ENCODE results near the gene SUN1. TPM values are rescaled to one million over a fixed set of nuclear protein-coding genes. Genes with fewer than 3 reads are reported as not detected.

The SUN1 gene
- total and polyA plus RNA-seq, 10 of the 15 experiments (the other 5 are each of a cell fraction or from before 2014, with no cell fraction given): 27.8 to 107 (median 65.8) TPM

- no TSS peak for BruUV-seq (replicated peaks)
- H3K36me3 ChIP-seq (ENCODE audit: control insufficient read depth in 2 of 2, insufficient read depth in 2 of 2, low read length in 1 of 2): peaks cover 4 to 13% of the 10 kb centered on the region in 2 experiments; a peak in 3 of 4 replicates
- ATAC-seq (no peak), FAIRE-seq (no peak), DNase-seq (ENCODE audit: low read depth, low spot score) (no peak)
- H3K4me3 ChIP-seq: no peak overlapping the region
- H4K20me1 ChIP-seq (ENCODE audit: control insufficient read depth, insufficient read depth): no peaks in the 10 kb centered on the region; the same call in 1 of the 2 replicates
- H3K27ac ChIP-seq (ENCODE audit: control insufficient read depth, insufficient read depth): no peak overlapping the region
- ChIA-PET RAD21 (ENCODE audit: unreplicated experiment) (no interaction called here), CTCF (no interaction called here), POLR2A (interaction anchor here (0.6 kb wide), 1 partner anchor 364 kb away, joined by 4 read pairs; no protein-coding TSS in a partner anchor), SMC1A (ENCODE audit: uncharacterized antibody, unreplicated experiment) (no interaction called here)
- no peak overlapping the region for H2AFZ ChIP-seq (ENCODE audit: control insufficient read depth, low read depth, low read length)
- no peaks in the 10 kb centered on the region for H3K9me3 ChIP-seq (replicated peaks; ENCODE audit: control insufficient read depth, insufficient read depth, low read length)
- 93% methylated on average over 12 of the region's 12 CpGs for WGBS (ENCODE audit: insufficient coverage, insufficient replicate concordance, low lambda C conversion rate, missing lambda C conversion rate)
- intact Hi-C loops (cut with micrococcal nuclease; ENCODE audit: unreplicated experiment) (no loop called here), in situ Hi-C loops (cut with MboI) (no loop called here)
- H3K79me2 ChIP-seq (ENCODE audit: control insufficient read depth, insufficient read depth, low read length): peaks cover 41% of the 10 kb centered on the region
- peaks cover 25% of the 10 kb centered on the region for H3K4me1 ChIP-seq (ENCODE audit: control insufficient read depth, insufficient read depth, low read length)
- no peak overlapping the region for H3K9ac ChIP-seq (ENCODE audit: control insufficient read depth, insufficient read depth, low read length)
- no peak overlapping the region for H3K4me2 ChIP-seq (ENCODE audit: control insufficient read depth, insufficient read depth)
- H3K27me3 ChIP-seq (replicated peaks in 1 of 2; ENCODE audit: control insufficient read depth in 2 of 2, insufficient read depth in 2 of 2, low read length in 1 of 2): no peaks in the 10 kb centered on the region
- TF ChIP-seq, protein P1, sequence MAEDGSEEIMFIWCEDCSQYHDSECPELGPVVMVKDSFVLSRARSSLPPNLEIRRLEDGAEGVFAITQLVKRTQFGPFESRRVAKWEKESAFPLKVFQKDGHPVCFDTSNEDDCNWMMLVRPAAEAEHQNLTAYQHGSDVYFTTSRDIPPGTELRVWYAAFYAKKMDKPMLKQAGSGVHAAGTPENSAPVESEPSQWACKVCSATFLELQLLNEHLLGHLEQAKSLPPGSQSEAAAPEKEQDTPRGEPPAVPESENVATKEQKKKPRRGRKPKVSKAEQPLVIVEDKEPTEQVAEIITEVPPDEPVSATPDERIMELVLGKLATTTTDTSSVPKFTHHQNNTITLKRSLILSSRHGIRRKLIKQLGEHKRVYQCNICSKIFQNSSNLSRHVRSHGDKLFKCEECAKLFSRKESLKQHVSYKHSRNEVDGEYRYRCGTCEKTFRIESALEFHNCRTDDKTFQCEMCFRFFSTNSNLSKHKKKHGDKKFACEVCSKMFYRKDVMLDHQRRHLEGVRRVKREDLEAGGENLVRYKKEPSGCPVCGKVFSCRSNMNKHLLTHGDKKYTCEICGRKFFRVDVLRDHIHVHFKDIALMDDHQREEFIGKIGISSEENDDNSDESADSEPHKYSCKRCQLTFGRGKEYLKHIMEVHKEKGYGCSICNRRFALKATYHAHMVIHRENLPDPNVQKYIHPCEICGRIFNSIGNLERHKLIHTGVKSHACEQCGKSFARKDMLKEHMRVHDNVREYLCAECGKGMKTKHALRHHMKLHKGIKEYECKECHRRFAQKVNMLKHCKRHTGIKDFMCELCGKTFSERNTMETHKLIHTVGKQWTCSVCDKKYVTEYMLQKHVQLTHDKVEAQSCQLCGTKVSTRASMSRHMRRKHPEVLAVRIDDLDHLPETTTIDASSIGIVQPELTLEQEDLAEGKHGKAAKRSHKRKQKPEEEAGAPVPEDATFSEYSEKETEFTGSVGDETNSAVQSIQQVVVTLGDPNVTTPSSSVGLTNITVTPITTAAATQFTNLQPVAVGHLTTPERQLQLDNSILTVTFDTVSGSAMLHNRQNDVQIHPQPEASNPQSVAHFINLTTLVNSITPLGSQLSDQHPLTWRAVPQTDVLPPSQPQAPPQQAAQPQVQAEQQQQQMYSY (CRISPR knock-in tag; IDR thresholded peaks at IDR 0.05): no peak
- TF ChIP-seq TBL1XR1 (IDR thresholded peaks at IDR 0.05; ENCODE audit: low read depth, low read length) (no peak), NFXL1 (IDR thresholded peaks at IDR 0.05; ENCODE audit: borderline replicate concordance) (no peak), FOS (IDR thresholded peaks at IDR 0.05; ENCODE audit: borderline replicate concordance, extremely low read depth, insufficient read length) (no peak), CBFB (IDR thresholded peaks at IDR 0.05; ENCODE audit: low read depth) (no peak), SMC3 (IDR thresholded peaks at IDR 0.05; ENCODE audit: borderline replicate concordance, low read length) (no peak), MXI1 (IDR thresholded peaks at IDR 0.05; ENCODE audit: low read depth, low read length) (no peak), GATAD2B (conservative IDR thresholded peaks at IDR 0.05; ENCODE audit: low read depth) (no peak), SRF (IDR thresholded peaks at IDR 0.05; ENCODE audit: low read depth in 2 of 2, low read length in 2 of 2) (no peak), YBX1 (IDR thresholded peaks at IDR 0.05) (no peak)
- TF ChIP-seq, protein P2, sequence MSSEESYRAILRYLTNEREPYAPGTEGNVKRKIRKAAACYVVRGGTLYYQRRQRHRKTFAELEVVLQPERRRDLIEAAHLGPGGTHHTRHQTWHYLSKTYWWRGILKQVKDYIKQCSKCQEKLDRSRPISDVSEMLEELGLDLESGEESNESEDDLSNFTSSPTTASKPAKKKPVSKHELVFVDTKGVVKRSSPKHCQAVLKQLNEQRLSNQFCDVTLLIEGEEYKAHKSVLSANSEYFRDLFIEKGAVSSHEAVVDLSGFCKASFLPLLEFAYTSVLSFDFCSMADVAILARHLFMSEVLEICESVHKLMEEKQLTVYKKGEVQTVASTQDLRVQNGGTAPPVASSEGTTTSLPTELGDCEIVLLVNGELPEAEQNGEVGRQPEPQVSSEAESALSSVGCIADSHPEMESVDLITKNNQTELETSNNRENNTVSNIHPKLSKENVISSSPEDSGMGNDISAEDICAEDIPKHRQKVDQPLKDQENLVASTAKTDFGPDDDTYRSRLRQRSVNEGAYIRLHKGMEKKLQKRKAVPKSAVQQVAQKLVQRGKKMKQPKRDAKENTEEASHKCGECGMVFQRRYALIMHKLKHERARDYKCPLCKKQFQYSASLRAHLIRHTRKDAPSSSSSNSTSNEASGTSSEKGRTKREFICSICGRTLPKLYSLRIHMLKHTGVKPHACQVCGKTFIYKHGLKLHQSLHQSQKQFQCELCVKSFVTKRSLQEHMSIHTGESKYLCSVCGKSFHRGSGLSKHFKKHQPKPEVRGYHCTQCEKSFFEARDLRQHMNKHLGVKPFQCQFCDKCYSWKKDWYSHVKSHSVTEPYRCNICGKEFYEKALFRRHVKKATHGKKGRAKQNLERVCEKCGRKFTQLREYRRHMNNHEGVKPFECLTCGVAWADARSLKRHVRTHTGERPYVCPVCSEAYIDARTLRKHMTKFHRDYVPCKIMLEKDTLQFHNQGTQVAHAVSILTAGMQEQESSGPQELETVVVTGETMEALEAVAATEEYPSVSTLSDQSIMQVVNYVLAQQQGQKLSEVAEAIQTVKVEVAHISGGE (CRISPR knock-in tag; IDR thresholded peaks at IDR 0.05): no peak
- TF ChIP-seq, protein P3, sequence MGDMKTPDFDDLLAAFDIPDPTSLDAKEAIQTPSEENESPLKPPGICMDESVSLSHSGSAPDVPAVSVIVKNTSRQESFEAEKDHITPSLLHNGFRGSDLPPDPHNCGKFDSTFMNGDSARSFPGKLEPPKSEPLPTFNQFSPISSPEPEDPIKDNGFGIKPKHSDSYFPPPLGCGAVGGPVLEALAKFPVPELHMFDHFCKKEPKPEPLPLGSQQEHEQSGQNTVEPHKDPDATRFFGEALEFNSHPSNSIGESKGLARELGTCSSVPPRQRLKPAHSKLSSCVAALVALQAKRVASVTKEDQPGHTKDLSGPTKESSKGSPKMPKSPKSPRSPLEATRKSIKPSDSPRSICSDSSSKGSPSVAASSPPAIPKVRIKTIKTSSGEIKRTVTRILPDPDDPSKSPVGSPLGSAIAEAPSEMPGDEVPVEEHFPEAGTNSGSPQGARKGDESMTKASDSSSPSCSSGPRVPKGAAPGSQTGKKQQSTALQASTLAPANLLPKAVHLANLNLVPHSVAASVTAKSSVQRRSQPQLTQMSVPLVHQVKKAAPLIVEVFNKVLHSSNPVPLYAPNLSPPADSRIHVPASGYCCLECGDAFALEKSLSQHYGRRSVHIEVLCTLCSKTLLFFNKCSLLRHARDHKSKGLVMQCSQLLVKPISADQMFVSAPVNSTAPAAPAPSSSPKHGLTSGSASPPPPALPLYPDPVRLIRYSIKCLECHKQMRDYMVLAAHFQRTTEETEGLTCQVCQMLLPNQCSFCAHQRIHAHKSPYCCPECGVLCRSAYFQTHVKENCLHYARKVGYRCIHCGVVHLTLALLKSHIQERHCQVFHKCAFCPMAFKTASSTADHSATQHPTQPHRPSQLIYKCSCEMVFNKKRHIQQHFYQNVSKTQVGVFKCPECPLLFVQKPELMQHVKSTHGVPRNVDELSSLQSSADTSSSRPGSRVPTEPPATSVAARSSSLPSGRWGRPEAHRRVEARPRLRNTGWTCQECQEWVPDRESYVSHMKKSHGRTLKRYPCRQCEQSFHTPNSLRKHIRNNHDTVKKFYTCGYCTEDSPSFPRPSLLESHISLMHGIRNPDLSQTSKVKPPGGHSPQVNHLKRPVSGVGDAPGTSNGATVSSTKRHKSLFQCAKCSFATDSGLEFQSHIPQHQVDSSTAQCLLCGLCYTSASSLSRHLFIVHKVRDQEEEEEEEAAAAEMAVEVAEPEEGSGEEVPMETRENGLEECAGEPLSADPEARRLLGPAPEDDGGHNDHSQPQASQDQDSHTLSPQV (IDR thresholded peaks at IDR 0.05): no peak
- TF ChIP-seq, protein P4, sequence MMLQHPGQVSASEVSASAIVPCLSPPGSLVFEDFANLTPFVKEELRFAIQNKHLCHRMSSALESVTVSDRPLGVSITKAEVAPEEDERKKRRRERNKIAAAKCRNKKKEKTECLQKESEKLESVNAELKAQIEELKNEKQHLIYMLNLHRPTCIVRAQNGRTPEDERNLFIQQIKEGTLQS (IDR thresholded peaks at IDR 0.05; ENCODE audit: borderline replicate concordance, extremely low read depth, low read depth, low read length): no peak
Observed at GRCh38 chr7:835021-835420, 2.7 kb downstream of the SUN1 start.
